HG02840 (cell line): ENCODE data around the gene MAPRE3.

Source experiments
- ATAC-seq: cut with Tn5 transposase; IDR thresholded peaks from one replicate; pipeline ENCODE4 v1.9.1; 2021; ENCODE audit warnings: mild to moderate bottlenecking, moderate library complexity, moderate number of reproducible peaks; ENCODE audit not compliant: unreplicated experiment, low FRiP score

The MAPRE3 gene

DNA sequence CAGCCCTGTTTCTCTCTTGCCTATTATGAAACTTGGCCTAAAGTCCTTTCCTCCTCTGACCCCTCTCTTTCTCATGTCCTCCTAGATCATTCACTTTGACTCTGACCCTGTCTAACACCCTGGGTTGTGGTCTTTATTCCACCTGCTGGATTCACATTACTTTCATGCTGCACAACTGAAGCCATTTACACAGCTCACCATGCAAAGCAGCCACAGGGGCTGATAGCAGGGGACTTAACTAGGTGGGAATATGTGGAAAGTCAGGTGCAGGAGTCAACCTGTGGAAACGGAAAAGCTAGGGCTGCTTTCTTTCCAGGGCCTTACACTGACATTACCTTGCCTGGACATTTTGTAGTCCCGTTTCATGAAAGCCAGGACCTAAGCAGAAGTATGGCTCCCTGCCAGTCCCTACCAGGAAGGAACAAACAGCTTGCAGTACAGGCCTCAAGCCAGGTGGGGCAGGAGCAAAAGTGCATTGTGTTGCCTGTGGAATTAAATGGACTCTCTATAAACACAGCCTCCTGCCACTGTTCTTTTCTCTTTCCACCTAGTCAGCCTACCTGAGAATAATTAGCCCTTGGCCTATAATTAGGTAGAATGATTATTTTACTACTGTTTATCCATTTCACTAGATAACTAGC, 11.8 kb downstream of the MAPRE3 start:
- ATAC-seq: no peak

DNA sequence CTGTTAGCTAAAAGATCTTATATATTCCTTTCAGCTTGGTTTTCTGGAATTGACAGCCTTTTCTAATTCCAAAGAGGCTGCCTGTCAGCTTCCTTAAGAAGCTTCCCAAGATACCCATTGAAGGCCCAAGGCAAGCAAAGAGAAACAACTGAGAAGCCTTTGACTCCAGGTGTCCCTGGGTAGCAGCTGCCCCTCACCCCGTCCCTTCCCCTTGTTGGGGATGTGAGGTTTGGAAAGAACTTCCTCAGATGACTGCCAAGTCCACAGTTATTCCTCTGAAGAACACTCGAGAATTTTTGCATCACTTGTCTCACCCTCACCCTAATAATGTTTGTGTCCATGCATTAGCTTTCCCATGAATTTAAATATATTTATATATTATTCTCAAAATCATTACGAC, 13.3 kb downstream of the MAPRE3 start:
- no peak for ATAC-seq

DNA sequence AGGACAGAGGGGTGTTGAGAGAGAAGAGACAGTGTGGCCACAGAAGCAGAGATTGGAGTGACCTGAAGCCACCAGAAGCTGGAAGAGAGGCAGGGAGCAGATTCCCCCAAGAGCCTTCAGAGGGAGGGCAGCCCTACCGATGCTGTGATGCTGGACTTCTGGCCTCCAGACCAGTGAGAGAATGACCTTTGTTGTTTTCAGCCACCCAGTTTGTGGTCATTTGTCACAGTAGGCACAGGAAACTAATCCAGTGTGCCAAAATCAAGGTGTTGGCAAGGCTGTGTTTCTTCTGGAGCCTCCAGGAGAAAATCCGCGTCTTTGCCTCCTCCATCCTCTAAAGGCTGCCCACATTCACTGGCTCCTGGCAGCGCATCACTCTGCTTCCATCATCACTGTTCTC, 15.4 kb downstream of the MAPRE3 start:
- no peak for ATAC-seq

DNA sequence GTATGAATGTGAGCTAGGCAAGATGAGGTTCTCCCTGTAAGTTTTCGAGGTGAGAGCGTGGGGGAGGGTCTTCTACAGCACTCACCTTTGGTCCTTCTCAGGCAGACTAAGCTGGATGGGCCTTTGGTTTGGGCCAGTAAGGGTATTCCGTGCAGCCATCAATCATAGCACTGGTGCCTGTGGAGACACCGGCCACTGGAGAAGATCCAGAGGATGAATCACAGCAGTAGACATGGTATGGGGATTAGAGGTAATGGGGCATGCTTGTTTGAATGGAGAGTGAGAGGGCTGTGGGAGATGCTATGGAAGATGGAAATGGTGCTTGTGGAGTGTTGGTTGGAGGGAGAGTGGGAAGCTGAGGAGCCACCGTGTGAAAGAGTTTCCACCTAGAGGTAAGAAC, 16.1 kb downstream of the MAPRE3 start:
- no peak for ATAC-seq

DNA sequence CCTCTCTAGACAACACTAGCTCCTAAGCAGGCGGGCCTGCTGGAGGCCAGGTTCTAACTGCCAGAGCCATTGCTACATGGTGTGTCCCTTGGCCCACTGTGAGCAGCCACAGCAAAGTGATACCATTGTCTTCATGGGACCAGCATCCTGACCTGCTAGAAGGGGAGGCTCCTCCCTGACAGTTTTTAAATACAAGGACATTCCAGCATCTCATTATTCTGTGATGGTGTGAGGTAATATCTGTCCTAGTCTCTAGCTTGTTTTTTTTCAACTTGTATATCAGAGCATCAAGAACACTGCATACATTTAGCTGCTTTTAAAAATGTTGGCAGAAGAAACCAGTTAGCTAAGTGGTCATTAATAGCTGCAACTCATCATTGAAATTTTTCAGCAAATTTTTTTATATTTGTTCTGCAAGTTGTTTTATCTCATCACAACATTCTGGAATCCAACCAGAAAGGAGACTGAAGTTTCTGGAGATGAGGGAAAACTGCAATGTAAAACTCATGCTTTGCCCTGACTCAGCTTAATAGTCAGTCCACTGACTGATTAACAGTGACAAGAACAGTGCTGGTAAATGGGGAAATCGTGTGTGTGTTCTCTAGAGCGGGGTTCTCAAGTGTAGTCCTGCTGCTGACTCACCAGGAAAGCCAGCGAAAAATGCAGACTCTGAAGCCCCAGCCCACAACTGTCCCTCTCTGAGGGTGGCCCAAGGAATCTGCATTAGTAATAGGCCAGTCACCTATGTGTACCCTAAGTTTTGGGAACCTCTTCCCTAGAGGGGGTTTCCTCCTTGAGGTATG, 17.8 kb downstream of the MAPRE3 start:
- ATAC-seq: no peak

DNA sequence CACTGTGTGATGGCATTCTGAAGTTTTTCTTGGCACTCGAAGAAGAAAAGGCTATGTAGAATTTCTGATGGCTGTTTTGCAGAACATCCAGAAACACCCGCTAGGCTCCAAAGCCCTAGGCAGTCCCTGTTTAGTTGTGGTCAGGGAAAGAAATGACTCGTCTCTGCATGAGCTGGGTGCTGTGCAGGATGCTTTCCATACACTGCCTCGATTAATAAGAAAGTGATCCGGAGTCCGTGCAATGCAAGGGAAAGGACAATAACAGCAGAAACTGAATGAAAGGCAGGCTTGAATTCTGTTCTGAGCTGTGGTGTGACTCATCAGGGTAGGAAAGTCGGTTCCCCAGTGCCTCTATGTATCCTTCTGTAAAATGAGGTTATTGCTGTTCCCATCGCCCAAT, 18.7 kb downstream of the MAPRE3 start:
- ATAC-seq: no peak

DNA sequence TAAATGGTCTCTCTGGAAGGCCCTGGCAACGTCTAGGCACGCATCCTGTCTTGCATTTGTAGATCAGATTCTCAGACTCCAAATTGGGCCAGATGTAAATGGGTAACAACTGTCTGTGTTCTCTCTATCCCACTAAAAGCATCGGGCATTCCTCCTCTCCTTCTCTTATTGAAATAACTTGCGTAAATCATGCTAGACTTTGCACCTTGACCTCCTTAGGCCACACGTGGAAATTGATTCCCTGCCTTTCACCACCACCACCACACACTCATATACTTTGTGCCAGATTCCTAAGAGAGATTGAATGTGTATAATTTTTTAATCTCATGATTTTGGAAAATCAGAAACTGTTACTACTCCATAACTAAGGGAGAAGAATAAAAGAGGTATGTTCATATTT, 21.3 kb downstream of the MAPRE3 start:
- ATAC-seq: no peak

DNA sequence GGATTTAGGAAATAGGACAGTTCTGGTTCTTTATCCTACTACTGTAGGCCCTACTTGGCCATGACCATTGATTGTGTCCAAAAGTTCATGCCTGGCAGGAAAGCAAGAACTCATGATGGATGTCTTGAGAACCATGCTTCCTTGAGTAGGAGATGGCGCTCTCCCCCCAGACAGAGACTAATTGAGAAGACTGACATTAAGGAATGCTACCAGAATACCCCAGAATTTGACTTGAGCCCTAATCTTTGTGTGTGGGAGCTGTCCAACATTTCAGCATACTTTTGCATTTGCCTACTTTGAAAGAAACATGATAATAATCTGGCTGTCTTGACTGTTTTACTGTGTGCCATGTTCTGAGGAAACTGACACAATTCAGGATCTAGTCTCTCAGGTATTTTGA, 23.3 kb downstream of the MAPRE3 start:
- ATAC-seq: no peak

DNA sequence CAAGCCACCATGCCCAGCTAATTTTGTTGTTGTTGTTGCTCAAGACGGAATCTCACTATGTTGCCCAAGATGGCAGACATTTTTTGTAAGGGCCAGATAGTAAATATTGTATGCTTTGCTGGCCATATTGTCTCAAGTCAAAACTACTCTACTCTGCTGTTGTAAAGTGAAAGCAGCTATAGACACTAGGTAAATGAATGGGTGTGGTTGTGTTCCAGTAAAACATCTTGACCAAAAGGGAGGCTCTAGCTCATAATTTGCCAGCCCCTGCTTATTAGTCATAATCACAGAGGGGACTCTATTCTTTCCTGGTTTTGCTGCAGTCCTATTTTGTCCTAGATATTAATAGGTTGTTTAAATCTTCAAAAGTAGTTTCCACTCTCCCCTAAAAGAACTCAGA, 24.5 kb downstream of the MAPRE3 start:
- no peak for ATAC-seq

DNA sequence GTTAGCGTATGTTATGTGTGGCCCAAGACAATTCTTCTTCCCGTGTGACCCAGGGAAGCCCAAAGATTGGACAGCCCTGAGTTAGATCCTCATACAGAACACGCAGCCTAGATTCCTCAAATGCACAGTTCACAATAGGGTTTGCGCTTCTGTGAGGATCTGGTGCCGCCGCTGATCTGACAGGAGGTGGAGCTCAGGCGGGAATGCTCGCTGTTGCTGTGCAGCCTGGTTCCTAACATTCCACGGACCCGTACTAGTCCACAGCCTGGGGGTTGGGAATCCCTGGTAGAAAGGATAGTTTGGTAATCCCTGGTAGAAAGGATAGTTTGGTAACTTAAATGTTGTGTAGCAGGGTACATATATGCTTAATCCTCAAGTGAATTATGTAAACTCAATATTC, 27.0 kb downstream of the MAPRE3 start:
- ATAC-seq: no peak

DNA sequence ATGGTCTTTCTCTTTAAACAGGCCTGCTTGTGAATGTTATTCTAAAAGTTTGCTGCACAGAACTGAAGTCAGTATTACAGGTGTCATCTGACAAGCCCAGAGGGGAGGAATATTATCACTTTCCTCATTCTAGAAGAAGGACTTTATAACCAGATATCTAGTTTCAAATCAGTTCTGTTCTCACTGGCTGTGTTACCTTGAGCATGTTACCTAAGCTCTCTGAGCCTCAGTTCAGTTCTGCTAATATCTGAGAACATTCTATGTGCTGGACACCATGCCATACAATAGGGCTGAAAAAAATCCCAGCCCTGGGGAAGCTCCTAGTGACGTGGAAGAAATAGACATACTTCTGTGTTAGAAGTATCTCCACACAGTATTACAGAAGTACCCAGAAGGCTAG, 27.9 kb downstream of the MAPRE3 start:
- ATAC-seq: no peak

DNA sequence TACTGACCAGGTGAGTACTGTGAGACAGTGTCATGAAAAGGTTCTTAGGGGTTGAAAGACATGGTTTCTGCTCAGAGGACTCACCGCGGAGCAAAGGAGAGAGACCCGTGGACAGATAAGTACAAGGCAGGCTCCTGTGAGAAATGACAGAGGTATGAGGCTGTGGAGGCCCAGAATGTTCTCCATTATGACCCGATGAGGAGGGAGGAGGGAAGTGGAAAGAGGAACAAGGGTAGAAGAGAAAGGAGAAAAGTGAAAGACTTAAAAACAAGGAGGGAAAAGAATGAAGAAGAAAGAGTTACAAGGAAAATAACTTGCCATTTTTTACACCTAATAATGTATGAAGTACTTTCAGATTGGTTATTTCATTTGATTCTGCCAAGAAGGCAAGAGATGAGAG, 29.8 kb downstream of the MAPRE3 start:
- ATAC-seq: no peak

DNA sequence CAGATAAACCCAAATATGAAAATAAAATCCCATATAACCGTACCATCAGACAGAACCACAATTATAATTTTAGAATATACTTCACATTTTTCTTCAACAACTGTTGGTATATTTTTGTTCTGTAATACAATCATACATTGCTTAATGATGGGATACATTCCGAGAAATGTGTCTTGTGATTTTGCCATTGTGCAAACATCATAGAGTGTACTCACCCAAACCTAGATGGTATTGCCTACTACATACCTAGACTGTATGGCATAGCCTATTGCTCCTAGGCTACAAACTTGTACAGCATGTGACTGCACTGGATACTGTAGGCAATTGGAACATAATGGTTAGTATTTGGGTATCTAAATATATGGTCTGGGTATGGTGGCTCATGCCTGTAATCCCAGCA, 30.6 kb downstream of the MAPRE3 start:
- ATAC-seq: no peak

DNA sequence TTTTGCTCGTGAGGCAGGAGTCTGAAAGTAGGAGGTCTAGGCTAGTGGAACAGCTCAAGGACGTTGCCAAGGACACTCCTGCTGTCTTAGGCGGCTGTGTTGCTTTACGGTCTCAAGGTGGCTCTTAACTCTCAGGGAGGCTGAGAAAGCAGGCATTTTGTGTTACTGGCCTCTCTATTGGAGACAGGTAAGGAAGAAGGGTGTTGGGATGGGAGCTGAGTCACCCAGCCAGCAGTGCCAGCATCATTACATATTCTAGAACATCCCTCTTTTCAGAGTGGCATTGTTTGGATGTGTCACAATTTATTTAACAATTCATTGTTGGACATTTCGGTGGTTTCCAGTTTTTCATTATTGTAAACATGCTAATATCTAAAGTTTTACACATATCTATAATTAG, 31.5 kb downstream of the MAPRE3 start:
- no peak for ATAC-seq

DNA sequence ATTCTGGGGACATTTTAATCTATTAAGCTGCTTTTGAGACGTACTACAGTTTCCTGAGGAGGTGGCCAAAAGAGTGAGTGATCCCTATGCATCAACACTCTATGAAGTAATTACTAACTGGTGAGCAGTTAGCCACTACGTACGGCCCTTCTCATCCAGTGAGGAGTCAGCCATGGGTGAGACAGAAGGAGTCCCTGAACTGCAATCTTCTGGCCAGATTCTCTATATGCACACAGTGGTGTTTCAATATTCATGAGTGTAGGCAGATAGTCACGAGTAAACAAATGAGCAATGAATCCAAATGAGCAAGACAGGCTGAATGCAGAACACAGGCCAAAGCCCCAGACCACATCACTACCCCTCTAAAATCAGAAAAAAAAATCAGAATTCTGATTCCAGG, 32.6 kb downstream of the MAPRE3 start:
- no peak for ATAC-seq

DNA sequence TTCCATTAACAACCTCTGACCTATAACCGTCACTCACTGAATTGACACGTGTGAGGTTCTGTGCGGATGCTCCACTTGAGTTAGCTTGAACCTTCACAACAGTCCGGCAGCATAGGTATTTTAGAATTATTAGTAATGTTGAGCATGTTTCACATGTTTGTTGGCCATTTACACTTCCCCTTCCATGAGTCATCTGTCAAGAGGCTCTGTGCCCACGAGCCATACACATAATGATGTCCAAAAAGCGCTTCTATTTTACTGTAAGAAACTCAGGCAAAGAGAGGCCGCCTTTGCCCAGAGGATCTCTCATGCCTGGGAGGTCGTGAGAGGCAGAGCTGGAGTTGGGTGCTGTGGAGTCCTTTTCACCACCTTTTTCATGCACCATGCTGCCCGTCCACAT, 33.4 kb downstream of the MAPRE3 start:
- ATAC-seq: no peak

DNA sequence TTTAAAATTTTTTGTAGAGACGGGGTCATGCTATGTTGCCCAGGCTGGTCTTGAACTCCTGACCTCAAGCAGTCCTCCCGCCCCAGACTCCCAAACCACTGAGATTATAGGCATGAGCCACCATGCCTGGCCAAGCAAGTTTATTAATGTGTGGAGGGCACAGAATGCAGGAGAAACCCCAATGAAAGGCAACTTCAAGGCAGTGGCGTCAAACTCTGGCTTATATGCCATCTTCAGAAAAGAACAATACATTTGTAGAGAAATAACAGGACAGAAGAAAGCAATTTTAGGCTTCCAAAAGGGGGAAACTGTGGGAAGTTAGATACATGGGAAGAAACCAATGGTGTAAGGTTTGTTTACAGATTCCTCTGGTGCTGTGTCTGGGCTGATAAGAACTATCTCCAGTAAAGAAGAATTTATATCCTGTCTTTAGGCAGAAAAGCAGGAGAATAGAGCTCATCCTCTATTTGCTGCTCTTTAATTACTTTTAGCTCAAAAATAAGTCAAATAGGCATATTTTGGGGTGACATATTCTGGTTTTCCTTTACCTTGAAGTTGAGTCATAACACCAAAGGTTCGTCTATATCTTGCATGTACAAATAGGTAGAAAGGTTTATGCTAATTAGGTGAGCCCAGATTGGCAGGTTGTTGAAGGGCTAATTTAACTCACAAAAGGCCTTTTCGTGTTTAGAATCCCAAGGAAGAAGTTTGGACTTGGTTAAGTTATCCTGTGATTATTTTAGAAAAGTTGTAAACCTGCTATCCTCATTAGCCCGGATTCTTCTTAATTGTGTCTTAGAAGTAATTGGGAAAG, 36.4 kb downstream of the MAPRE3 start:
- ATAC-seq: no peak

DNA sequence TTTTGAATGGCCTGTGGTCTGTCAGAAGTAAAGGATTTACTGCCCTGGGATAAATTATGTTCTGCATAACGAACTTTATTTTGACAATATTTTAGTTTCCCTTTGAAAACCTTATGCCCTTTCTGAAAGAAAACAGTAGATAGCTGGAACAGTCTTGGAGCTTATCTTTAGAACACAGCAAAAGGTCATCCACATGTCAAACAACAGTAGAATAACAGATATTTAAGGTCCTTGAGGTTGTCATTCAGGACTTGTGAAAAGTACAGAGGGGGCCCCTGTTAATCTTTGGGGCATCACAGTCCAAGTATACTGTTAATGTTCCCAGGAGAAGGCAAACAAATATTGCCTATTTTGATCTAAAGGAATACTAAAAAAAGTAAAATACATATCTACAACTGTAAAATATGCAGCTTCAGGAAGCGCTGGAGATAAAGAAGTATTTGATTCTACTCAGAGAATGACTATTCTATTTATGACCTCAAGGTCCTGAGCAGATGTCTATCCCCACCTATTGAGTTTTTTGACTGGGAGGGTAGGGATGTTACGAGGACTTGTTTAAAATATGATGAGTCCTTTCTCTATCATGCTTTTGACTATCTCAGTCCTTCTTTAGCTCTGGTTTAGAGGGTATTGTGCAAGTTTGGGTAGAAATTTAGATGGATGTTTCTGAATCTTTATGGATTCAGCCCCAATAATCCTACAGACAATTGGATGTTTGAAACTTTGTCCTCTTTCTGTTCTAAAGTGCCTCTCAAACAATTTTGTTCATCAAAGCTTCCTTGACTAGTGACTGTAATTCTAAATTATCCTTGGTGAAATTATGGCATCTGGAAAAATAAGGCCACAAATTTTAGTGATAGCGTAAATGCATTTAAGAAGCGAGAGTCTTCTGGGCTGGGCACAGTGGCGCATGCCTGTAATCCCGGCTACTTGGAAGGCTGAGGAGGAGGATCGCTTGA, 37.3 kb downstream of the MAPRE3 start:
- no peak for ATAC-seq

DNA sequence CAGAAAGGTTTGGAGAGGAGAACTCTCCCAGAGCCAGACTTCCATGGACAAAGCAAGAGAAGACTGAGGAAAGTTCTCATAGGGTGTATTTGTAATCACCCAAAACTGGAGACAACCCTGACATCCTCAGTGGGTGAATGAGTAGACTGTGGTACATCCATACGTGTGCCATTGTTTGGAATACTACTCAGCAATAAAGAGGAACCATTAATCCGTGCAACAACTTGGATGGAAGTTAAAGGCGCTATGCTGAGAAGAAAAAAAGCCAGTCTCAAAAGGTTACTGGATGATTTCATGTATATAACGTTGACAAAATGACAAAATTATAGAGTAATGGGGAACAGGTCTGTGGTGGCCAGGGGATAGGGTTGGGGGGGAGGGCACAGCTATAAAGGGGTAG, 38.2 kb downstream of the MAPRE3 start:
- ATAC-seq: no peak

DNA sequence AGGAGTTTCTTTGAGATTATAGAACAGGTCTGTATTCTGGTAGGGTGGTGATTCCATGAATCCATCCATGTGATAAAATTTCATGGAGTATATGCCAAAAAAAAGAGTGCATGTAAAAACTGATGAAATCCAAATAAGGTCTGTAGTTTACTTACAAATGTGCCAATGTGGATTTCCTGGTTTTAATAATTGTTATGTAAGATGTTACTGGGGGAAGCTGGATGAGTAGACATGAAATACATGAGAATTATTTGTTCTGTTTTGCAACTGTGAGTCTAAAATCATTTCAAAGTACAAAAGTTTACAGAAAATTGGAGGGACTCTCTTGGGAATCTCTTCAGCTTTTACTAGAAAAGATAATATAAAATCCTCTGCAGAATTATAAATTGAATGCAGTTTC, 38.6 kb downstream of the MAPRE3 start:
- no peak for ATAC-seq
